MM.1S (cell line): ENCODE measurements around the gene ASPHD1.
"Not testable (repeated sequence)": the region's sequence is repeated elsewhere in the genome, so short reads cannot be mapped to it uniquely, and the experiment has no call there.

Experiments
- EZH2 ChIP-seq: fragments of 300-600 bp; sonication (generic); optimal IDR thresholded peaks from 2 replicates; pipeline ENCODE3; 2017; ENCODE audit warnings: low read depth, mild to moderate bottlenecking, antibody characterized with exemption, low read length, mixed read lengths
- EZH2phosphoT487 ChIP-seq: fragments of 300-600 bp; sonication (generic); IDR thresholded peaks from 2 replicates; pipeline ENCODE4 v1.6.1; 2018; ENCODE audit warnings: antibody characterized with exemption, low read length
- TF ChIP-seq, protein P1 (sequence below): fragments of 300-600 bp; sonication (generic); IDR thresholded peaks from 2 replicates; pipeline ENCODE4 v1.5.1; 2016; ENCODE audit warnings: antibody characterized with exemption, low read length, mixed read lengths

DNA sequence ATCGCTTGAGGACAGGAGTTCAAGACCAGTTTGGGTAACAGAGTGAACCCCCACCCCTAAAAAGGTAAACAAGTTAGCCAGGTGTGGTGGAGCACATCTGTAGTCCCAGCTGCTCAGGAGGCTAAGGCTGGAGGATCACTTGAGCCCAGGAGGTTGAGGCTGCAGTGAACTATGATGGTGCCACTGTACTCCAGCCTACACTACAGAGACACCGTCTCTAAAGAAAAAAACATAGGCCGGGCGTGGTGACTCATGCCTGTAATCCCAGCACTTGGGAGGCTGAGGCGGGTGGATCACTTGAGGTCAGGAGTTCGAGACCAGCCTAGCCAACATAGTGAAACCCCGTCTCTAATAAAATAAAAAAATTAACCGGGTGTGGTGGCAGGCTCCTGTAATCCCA is 31.2 kb upstream of the ASPHD1 start:
- TF ChIP-seq, protein P1, sequence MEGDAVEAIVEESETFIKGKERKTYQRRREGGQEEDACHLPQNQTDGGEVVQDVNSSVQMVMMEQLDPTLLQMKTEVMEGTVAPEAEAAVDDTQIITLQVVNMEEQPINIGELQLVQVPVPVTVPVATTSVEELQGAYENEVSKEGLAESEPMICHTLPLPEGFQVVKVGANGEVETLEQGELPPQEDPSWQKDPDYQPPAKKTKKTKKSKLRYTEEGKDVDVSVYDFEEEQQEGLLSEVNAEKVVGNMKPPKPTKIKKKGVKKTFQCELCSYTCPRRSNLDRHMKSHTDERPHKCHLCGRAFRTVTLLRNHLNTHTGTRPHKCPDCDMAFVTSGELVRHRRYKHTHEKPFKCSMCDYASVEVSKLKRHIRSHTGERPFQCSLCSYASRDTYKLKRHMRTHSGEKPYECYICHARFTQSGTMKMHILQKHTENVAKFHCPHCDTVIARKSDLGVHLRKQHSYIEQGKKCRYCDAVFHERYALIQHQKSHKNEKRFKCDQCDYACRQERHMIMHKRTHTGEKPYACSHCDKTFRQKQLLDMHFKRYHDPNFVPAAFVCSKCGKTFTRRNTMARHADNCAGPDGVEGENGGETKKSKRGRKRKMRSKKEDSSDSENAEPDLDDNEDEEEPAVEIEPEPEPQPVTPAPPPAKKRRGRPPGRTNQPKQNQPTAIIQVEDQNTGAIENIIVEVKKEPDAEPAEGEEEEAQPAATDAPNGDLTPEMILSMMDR: not testable (repeated sequence)
- not testable (repeated sequence) for TF ChIP-seq EZH2, EZH2phosphoT487
